ENCODE data around the gene ASF1A. TPM values are rescaled to one million over a fixed set of nuclear protein-coding genes. Genes with fewer than 3 reads are reported as not detected.

The ASF1A gene
- total and polyA plus RNA-seq, 10 of the 15 experiments (the other 5 are each of a cell fraction or from before 2014, with no cell fraction given): 23.7 to 103 (median 31.5) TPM

- TF ChIP-seq TARDBP (IDR thresholded peaks at IDR 0.05; ENCODE audit: borderline replicate concordance): no peak
- TF ChIP-seq POLR2AphosphoS5 (IDR thresholded peaks at IDR 0.05; ENCODE audit: low read length): no peak
- TF ChIP-seq GATAD2B (conservative IDR thresholded peaks at IDR 0.05; ENCODE audit: low read depth): no peak
- TF ChIP-seq ZNF622 (IDR thresholded peaks at IDR 0.05): no peak
- TF ChIP-seq ZNF217 (IDR thresholded peaks at IDR 0.05): no peak
- TF ChIP-seq MAX (IDR thresholded peaks at IDR 0.05; ENCODE audit: low read depth, low read length): no peak
Measured at GRCh38 chr6:118931436-118931835, 37.5 kb downstream of the ASF1A start (continued).

DNA sequence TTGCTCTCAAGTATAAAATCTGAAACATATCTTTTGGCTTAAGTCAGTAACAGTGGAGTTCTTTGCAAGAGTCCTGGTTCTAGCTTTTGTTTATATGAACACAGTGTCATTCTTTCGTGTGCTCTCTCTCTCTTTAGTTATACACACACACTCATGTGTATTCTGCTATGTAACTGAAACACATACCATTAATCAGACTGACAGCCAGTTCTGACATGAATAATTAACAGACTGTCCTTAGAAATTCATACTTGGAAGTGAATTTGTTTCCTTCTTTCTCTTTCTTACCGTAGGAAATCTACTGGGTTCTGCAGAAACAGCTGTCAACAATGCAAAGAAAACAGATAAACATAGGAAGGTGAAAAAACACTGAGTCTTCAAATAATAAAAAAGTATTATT, 38.5 kb downstream of the ASF1A start:
- no peak for DNase-seq (ENCODE audit: low read depth, low spot score)
- H3K27ac ChIP-seq (ENCODE audit: control insufficient read depth, insufficient read depth): no peak overlapping the region
- no TSS peak for BruUV-seq (replicated peaks)
- peaks cover 0 to 6% of the 10 kb centered on the region in 2 experiments; a peak in 1 of 4 replicates for H3K36me3 ChIP-seq (ENCODE audit: control insufficient read depth in 2 of 2, insufficient read depth in 2 of 2, low read length in 1 of 2)
- intact Hi-C loops (cut with micrococcal nuclease; ENCODE audit: unreplicated experiment): no loop called here
- in situ Hi-C loops (cut with MboI): no loop called here
- H3K27me3 ChIP-seq (replicated peaks in 1 of 2; ENCODE audit: control insufficient read depth in 2 of 2, insufficient read depth in 2 of 2, low read length in 1 of 2): no peaks in the 10 kb centered on the region
- H3K4me2 ChIP-seq (ENCODE audit: control insufficient read depth, insufficient read depth): no peak overlapping the region
- no peaks in the 10 kb centered on the region for H4K20me1 ChIP-seq (ENCODE audit: control insufficient read depth, insufficient read depth)
- no peaks in the 10 kb centered on the region for H3K4me1 ChIP-seq (ENCODE audit: control insufficient read depth, insufficient read depth, low read length)
- H2AFZ ChIP-seq (ENCODE audit: control insufficient read depth, low read depth, low read length): no peak overlapping the region
- WGBS (ENCODE audit: insufficient coverage, insufficient replicate concordance, low lambda C conversion rate, missing lambda C conversion rate): 90% methylated on average over 2 of the region's 2 CpGs
- no peak overlapping the region for H3K9ac ChIP-seq (ENCODE audit: control insufficient read depth, insufficient read depth, low read length)
- H3K79me2 ChIP-seq (ENCODE audit: control insufficient read depth, insufficient read depth, low read length): peaks cover 9% of the 10 kb centered on the region
- no peak for TF ChIP-seq RUNX3 (IDR thresholded peaks at IDR 0.05; ENCODE audit: low read length)
- TF ChIP-seq, protein P1, sequence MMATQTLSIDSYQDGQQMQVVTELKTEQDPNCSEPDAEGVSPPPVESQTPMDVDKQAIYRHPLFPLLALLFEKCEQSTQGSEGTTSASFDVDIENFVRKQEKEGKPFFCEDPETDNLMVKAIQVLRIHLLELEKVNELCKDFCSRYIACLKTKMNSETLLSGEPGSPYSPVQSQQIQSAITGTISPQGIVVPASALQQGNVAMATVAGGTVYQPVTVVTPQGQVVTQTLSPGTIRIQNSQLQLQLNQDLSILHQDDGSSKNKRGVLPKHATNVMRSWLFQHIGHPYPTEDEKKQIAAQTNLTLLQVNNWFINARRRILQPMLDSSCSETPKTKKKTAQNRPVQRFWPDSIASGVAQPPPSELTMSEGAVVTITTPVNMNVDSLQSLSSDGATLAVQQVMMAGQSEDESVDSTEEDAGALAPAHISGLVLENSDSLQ (IDR thresholded peaks at IDR 0.05): peak; percentile 72; the same call in 1 of the 2 replicates
- ChIA-PET SMC1A (ENCODE audit: uncharacterized antibody, unreplicated experiment) (no interaction called here), POLR2A (no interaction called here), CTCF (interaction anchor here (3.6 kb wide), 1 partner anchor 36 kb away, joined by 22 read pairs; no protein-coding TSS in a partner anchor), RAD21 (ENCODE audit: unreplicated experiment) (no interaction called here)
- no peak for FAIRE-seq
- H3K4me3 ChIP-seq: no peak overlapping the region
- H3K9me3 ChIP-seq (replicated peaks; ENCODE audit: control insufficient read depth, insufficient read depth, low read length): no peaks in the 10 kb centered on the region; the same call in 1 of the 3 replicates
- ATAC-seq: no peak

Measured in GM12878 (cell line).